Spleen (tissue), 11 donors: ENCODE data around the gene SORCS2. TPM values are rescaled to one million over a fixed set of nuclear protein-coding genes. Genes with fewer than 3 reads are reported as not detected.
A peak's percentile ranks its signal among the peaks of the same experiment; 100 is the strongest.

Experiments
- DNase-seq: peaks from one replicate; pipeline ENCODE4 v3.0.0-alpha.2; 2020
- H3K27ac ChIP-seq, 8 donors: fragments of 200-600 bp; sonication (generic) in 7 of 8; 1 replicate in 4 of 8; 2 replicates in 4 of 8; pipeline versions ENCODE4 v1.5.0 to v1.8.0; 2016 to 2021; ENCODE audit warnings: inconsistent platforms in 4 of 8, mild to moderate bottlenecking in 4 of 8, moderate library complexity in 1 of 8
- H3K27me3 ChIP-seq, 7 donors: fragments of 200-600 bp; sonication (generic) in 6 of 7; replicated peaks in 1 of 7; 1 replicate in 4 of 7; 2 replicates in 3 of 7; pipeline versions ENCODE4 v1.5.0 to v1.8.0; 2016 to 2021; ENCODE audit warnings: inconsistent platforms in 3 of 7, mild to moderate bottlenecking in 1 of 7
- H3K36me3 ChIP-seq, 6 donors: fragments of 200-600 bp; sonication (generic) in 5 of 6; 1 replicate in 4 of 6; 2 replicates in 2 of 6; pipeline versions ENCODE4 v1.5.0 to v1.8.0; 2016 to 2021; ENCODE audit warnings: inconsistent platforms in 2 of 6
- H3K4me1 ChIP-seq, 6 donors: fragments of 200-600 bp; sonication (generic) in 5 of 6; 1 replicate in 3 of 6; 2 replicates in 3 of 6; pipeline versions ENCODE4 v1.5.0 to v1.8.0; 2016 to 2021; ENCODE audit warnings: inconsistent platforms in 3 of 6
- H3K4me3 ChIP-seq, 8 donors: fragments of 200-600 bp; sonication (generic) in 7 of 8; 1 replicate in 4 of 8; 2 replicates in 4 of 8; pipeline versions ENCODE4 v1.5.0 to v1.8.0; 2016 to 2021; ENCODE audit warnings: inconsistent platforms in 4 of 8, mild to moderate bottlenecking in 4 of 8, moderate library complexity in 2 of 8
- H3K9me3 ChIP-seq, 8 donors: fragments of 200-600 bp; sonication (generic) in 7 of 8; 1 replicate in 4 of 8; 2 replicates in 4 of 8; pipeline versions ENCODE4 v1.5.0 to v1.8.0; 2016 to 2021; ENCODE audit warnings: inconsistent platforms in 4 of 8
- CTCF ChIP-seq, 11 experiments: fragments of 200-600 bp in 7 of 11; fragments of 450-650 bp in 4 of 11; sonication (generic) in 4 of 11; IDR thresholded peaks in 8 of 11; conservative IDR thresholded peaks in 3 of 11; 1 replicate in 7 of 11; 2 replicates in 4 of 11; pipeline versions ENCODE4 v1.4.0 to v1.8.0; 2016 to 2021; ENCODE audit warnings: antibody characterized with exemption in 11 of 11, inconsistent platforms in 4 of 11, mild to moderate bottlenecking in 1 of 11
- POLR2A ChIP-seq, 3 donors: fragments of 450-650 bp; IDR thresholded peaks; one replicate each; pipeline ENCODE4 v1.5.1; 2017; ENCODE audit warnings: antibody characterized with exemption in 3 of 3, mild to moderate bottlenecking in 1 of 3
- POLR2AphosphoS5 ChIP-seq, 3 donors: sonication (generic); formaldehyde crosslinking; IDR thresholded peaks; one replicate each; pipeline ENCODE4 v1.5.1; 2017; ENCODE audit warnings: antibody characterized with exemption in 3 of 3
- WGBS, 5 donors: extraction: QIAGEN DNeasy Blood & Tissue Kit in 3 of 5; methylation state at CpG; one replicate each; pipeline versions ENCODE4 v1.1.5 to v1.1.7; 2013 to 2018; 5-methylcytosine and 5-hydroxymethylcytosine counted together
- intact Hi-C: fragments of 100-400 bp; cut with DNase I; formaldehyde crosslinking; loops from one replicate; pipeline ENCODE4 v1.15.0; 2023; ENCODE audit warnings: low total_unique reads
- polyA plus RNA-seq, 3 donors: library from polyadenylated mRNA; stranded (reverse); fragments of 200-250 nt; gene quantifications; one replicate each; pipeline ENCODE4 v1.2.1, GENCODE V29; 2013
- total RNA-seq, 7 donors: library from RNA; depleted of rRNA in 3 of 7; stranded (reverse); fragments of >200 nt in 3 of 7; fragmentation: NEBNext Ultra II Directional in 4 of 7; extraction: Animal tissue kit (Norgen Biotek cat#: 25700) in 4 of 7; gene quantifications; one replicate each; pipeline versions ENCODE4 v1.1.0 to v1.2.1, GENCODE V29; 2016 to 2021
- donor health status: healthy with polysubstance abuse.
- donor health status: DM: no; HTN: no; CAD: no; lungs with moderate emphysema.
- donor health status: DM: no; HTN: no; CAD: no.
- donor health status: Bipolar disorder and iron deficiency.
- donor health status: healthy.
- donor health status: DM: no; HTN: no; CAD: no.
- donor health status: DM: yes; HTN: yes; CAD: no.

Gene SORCS2
- total and polyA plus RNA-seq, 10 donors, result 0.33 to 1.6 (median 0.60) TPM

- H3K9me3 ChIP-seq, result peaks cover 0 to 14% (median 13%) of the 10 kb centered on the region in 8 donors
- no peak overlapping the region for H3K27ac ChIP-seq
- peaks cover 0 to 34% (median 6%) of the 10 kb centered on the region in 7 donors for H3K27me3 ChIP-seq
- no peak for DNase-seq
- TF ChIP-seq POLR2AphosphoS5 (IDR thresholded peaks at IDR 0.05), result no peak
- TF ChIP-seq POLR2A (IDR thresholded peaks at IDR 0.05), result no peak
- no peak for TF ChIP-seq CTCF (IDR thresholded peaks at IDR 0.05 in 8 of 11, conservative IDR thresholded peaks at IDR 0.05 in 3 of 11)
- H3K4me1 ChIP-seq, result no peaks in the 10 kb centered on the region
- 81 to 94% (median 89%) methylated on average over 7 of the region's 7 CpGs for WGBS, 5 donors
- H3K36me3 ChIP-seq, result no peaks in the 10 kb centered on the region
- intact Hi-C loops, result loop anchor here (10.0 kb wide), 1 partner anchor 439 kb away; no protein-coding TSS in a partner anchor
- H3K4me3 ChIP-seq, result no peak overlapping the region
These were observed 8.4 kb upstream of the SORCS2 start for GRCh38 chr4:7183780-7184460.

GRCh38 chr4:7185487-7186030 lies 6.8 kb upstream of the SORCS2 start:
- H3K4me3 ChIP-seq, result no peak overlapping the region
- H3K27me3 ChIP-seq, result peaks cover 0 to 51% (median 13%) of the 10 kb centered on the region in 7 donors
- H3K4me1 ChIP-seq, result no peaks in the 10 kb centered on the region
- 81 to 91% (median 89%) methylated on average over 6 to 10 of the region's 10 CpGs for WGBS, 5 donors
- no peak for DNase-seq
- no peaks in the 10 kb centered on the region for H3K9me3 ChIP-seq
- H3K36me3 ChIP-seq, result no peaks in the 10 kb centered on the region
- H3K27ac ChIP-seq, result no peak overlapping the region
- intact Hi-C loops, result loop anchor here (10.0 kb wide), 1 partner anchor 441 kb away; no protein-coding TSS in a partner anchor
- TF ChIP-seq POLR2AphosphoS5 (IDR thresholded peaks at IDR 0.05), result no peak
- no peak for TF ChIP-seq CTCF (IDR thresholded peaks at IDR 0.05 in 8 of 11, conservative IDR thresholded peaks at IDR 0.05 in 3 of 11)
- no peak for TF ChIP-seq POLR2A (IDR thresholded peaks at IDR 0.05)

GRCh38 chr4:7186031-7186430 lies 6.3 kb upstream of the SORCS2 start:
- no peak for TF ChIP-seq POLR2A (IDR thresholded peaks at IDR 0.05)
- TF ChIP-seq POLR2AphosphoS5 (IDR thresholded peaks at IDR 0.05), result no peak
- peak in 5 of 11 experiments; percentile 28 to 43 (median 32) for TF ChIP-seq CTCF (IDR thresholded peaks at IDR 0.05 in 8 of 11, conservative IDR thresholded peaks at IDR 0.05 in 3 of 11)
- Histone ChIP-seq H3K9me3 (no peaks in the 10 kb centered on the region), H3K27ac (no peak overlapping the region), H3K4me1 (no peaks in the 10 kb centered on the region), H3K4me3 (no peak overlapping the region), H3K36me3 (no peaks in the 10 kb centered on the region), H3K27me3 (peaks cover 0 to 55% (median 13%) of the 10 kb centered on the region in 7 donors)
- intact Hi-C loops, result loop anchor here (10.0 kb wide), 1 partner anchor 441 kb away; no protein-coding TSS in a partner anchor
- 43 to 60% (median 46%) methylated on average over 8 to 9 of the region's 9 CpGs for WGBS, 5 donors
- DNase-seq, result peak; percentile 70

- Histone ChIP-seq H3K27ac (no peak overlapping the region), H3K4me1 (peaks cover 0 to 5% (median under 1%) of the 10 kb centered on the region in 6 donors), H3K4me3 (no peak overlapping the region), H3K27me3 (peaks cover 0 to 61% (median 18%) of the 10 kb centered on the region in 7 donors), H3K36me3 (no peaks in the 10 kb centered on the region), H3K9me3 (no peaks in the 10 kb centered on the region)
- TF ChIP-seq POLR2AphosphoS5 (IDR thresholded peaks at IDR 0.05), result no peak
- TF ChIP-seq POLR2A (IDR thresholded peaks at IDR 0.05), result no peak
- WGBS, 5 donors, result 73 to 79% (median 76%) methylated on average over 15 of the region's 15 CpGs
- DNase-seq, result peak; percentile 48
- intact Hi-C loops, result loop anchor here (10.0 kb wide), 1 partner anchor 442 kb away; no protein-coding TSS in a partner anchor
These were observed 5.7 kb upstream of the SORCS2 start for GRCh38 chr4:7186516-7187167.
